ENCODE results near the gene TMEM61. TPM values are rescaled to one million over a fixed set of nuclear protein-coding genes. Genes with fewer than 3 reads are reported as not detected.

Gene TMEM61
- total RNA-seq, 1 experiment from 2014 or later = 0.74 TPM

DNA sequence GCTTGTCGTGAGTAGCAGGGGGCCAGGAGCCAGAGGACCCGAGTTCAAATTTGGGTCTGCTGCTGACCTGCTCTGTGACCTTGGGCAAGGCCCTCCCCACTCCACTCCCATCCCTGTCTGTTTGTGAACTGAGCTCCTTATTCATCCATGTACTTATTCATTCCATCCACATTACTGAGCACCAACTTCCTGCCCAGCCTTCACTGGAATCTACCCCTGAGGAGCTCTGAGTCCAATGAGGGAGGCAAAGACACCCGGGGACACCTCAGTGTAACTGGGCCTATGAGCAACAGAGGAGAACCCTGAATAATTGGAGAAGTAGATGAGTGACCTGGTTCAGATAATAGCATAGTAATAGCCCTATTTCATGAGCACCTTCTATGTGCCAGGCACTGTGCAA is 27.2 kb downstream of the TMEM61 start (continued):
- TF ChIP-seq, protein P1, sequence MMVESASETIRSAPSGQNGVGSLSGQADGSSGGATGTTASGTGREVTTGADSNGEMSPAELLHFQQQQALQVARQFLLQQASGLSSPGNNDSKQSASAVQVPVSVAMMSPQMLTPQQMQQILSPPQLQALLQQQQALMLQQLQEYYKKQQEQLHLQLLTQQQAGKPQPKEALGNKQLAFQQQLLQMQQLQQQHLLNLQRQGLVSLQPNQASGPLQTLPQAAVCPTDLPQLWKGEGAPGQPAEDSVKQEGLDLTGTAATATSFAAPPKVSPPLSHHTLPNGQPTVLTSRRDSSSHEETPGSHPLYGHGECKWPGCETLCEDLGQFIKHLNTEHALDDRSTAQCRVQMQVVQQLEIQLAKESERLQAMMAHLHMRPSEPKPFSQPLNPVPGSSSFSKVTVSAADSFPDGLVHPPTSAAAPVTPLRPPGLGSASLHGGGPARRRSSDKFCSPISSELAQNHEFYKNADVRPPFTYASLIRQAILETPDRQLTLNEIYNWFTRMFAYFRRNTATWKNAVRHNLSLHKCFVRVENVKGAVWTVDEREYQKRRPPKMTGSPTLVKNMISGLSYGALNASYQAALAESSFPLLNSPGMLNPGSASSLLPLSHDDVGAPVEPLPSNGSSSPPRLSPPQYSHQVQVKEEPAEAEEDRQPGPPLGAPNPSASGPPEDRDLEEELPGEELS (CRISPR knock-in tag; IDR thresholded peaks at IDR 0.05) = no peak
- TF ChIP-seq, protein P2, sequence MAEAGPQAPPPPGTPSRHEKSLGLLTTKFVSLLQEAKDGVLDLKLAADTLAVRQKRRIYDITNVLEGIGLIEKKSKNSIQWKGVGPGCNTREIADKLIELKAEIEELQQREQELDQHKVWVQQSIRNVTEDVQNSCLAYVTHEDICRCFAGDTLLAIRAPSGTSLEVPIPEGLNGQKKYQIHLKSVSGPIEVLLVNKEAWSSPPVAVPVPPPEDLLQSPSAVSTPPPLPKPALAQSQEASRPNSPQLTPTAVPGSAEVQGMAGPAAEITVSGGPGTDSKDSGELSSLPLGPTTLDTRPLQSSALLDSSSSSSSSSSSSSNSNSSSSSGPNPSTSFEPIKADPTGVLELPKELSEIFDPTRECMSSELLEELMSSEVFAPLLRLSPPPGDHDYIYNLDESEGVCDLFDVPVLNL (CRISPR knock-in tag; IDR thresholded peaks at IDR 0.05; ENCODE audit: borderline replicate concordance, low read depth) = no peak
- TF ChIP-seq CREM (CRISPR knock-in tag; IDR thresholded peaks at IDR 0.05) = no peak
- TF ChIP-seq, protein P3, sequence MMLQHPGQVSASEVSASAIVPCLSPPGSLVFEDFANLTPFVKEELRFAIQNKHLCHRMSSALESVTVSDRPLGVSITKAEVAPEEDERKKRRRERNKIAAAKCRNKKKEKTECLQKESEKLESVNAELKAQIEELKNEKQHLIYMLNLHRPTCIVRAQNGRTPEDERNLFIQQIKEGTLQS (CRISPR knock-in tag; conservative IDR thresholded peaks at IDR 0.05) = no peak
- no peak for TF ChIP-seq NR3C1 (CRISPR knock-in tag; conservative IDR thresholded peaks at IDR 0.05; ENCODE audit: low read depth)

DNA sequence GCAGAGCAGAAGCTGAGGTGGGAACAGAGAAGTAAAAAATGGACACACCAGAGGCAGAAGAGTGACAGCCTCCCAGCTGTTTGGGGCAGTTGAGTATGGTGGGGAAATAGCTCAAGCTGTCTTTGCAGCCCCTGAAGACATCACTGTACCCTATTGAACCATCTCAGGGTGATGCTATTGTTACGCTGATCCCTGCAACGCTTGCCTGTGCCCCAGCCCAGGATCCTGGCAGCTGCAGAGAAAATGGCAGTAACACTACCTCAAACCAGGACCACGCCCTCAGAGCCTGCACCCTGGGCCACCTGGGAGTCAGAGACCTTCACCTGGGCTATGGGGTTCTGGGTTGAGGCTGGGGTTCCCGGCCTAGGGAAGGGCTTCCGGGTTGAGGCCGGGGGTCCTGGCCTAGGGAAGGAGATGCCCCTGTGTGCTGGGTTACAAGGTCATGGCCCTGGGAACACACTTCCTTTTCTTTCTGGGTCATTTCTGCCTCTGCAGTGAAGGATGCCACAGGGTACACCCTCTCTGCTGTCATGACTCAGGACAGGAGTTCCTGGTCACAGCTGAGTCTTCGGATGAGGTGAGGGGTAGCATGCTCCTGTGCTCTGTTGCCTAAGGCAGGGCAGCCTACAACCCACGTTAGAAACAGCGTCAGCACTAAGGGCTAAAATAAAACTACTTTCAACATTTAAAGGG is 29.9 kb downstream of the TMEM61 start:
- H3K9me3 Mint-ChIP-seq = peaks cover 21% of the 10 kb centered on the region
- H3K4me1 Mint-ChIP-seq = peaks cover 18% of the 10 kb centered on the region
- H3K27ac Mint-ChIP-seq = no peak overlapping the region
- ChIA-PET CTCF (interaction anchor here (0.7 to 5.1 kb wide), 8 partner anchors 8 to 123 kb away, joined by 3 to 48 read pairs (median 4); partner anchors contain the start of gene DHCR24), POLR2A (no interaction called here)
- H3K4me3 Mint-ChIP-seq = no peak overlapping the region
- TF ChIP-seq SOX15 (CRISPR knock-in tag; IDR thresholded peaks at IDR 0.05) (no peak), MYBL2 (CRISPR knock-in tag; IDR thresholded peaks at IDR 0.05) (no peak), JAZF1 (CRISPR knock-in tag; IDR thresholded peaks at IDR 0.05) (no peak), FOXK1 (CRISPR knock-in tag; IDR thresholded peaks at IDR 0.05) (no peak), ZBTB21 (CRISPR knock-in tag; IDR thresholded peaks at IDR 0.05; ENCODE audit: borderline replicate concordance) (no peak), ATF1 (CRISPR knock-in tag; IDR thresholded peaks at IDR 0.05) (no peak), IRF2 (CRISPR knock-in tag; IDR thresholded peaks at IDR 0.05; ENCODE audit: borderline replicate concordance, low read depth) (no peak), NR3C1 (CRISPR knock-in tag; conservative IDR thresholded peaks at IDR 0.05; ENCODE audit: low read depth) (no peak), ETV6 (CRISPR knock-in tag; IDR thresholded peaks at IDR 0.05) (no peak), NR2C2 (CRISPR knock-in tag; IDR thresholded peaks at IDR 0.05) (no peak)
- TF ChIP-seq, protein P2 (CRISPR knock-in tag; IDR thresholded peaks at IDR 0.05; ENCODE audit: borderline replicate concordance, low read depth) = no peak
- TF ChIP-seq, protein P4, sequence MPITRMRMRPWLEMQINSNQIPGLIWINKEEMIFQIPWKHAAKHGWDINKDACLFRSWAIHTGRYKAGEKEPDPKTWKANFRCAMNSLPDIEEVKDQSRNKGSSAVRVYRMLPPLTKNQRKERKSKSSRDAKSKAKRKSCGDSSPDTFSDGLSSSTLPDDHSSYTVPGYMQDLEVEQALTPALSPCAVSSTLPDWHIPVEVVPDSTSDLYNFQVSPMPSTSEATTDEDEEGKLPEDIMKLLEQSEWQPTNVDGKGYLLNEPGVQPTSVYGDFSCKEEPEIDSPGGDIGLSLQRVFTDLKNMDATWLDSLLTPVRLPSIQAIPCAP (CRISPR knock-in tag; IDR thresholded peaks at IDR 0.05) = no peak
- TF ChIP-seq, protein P5, sequence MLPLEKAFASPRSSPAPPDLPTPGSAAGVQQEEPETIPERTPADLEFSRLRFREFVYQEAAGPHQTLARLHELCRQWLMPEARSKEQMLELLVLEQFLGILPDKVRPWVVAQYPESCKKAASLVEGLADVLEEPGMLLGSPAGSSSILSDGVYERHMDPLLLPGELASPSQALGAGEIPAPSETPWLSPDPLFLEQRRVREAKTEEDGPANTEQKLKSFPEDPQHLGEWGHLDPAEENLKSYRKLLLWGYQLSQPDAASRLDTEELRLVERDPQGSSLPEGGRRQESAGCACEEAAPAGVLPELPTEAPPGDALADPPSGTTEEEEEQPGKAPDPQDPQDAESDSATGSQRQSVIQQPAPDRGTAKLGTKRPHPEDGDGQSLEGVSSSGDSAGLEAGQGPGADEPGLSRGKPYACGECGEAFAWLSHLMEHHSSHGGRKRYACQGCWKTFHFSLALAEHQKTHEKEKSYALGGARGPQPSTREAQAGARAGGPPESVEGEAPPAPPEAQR (CRISPR knock-in tag; IDR thresholded peaks at IDR 0.05) = no peak
- TF ChIP-seq, protein P6, sequence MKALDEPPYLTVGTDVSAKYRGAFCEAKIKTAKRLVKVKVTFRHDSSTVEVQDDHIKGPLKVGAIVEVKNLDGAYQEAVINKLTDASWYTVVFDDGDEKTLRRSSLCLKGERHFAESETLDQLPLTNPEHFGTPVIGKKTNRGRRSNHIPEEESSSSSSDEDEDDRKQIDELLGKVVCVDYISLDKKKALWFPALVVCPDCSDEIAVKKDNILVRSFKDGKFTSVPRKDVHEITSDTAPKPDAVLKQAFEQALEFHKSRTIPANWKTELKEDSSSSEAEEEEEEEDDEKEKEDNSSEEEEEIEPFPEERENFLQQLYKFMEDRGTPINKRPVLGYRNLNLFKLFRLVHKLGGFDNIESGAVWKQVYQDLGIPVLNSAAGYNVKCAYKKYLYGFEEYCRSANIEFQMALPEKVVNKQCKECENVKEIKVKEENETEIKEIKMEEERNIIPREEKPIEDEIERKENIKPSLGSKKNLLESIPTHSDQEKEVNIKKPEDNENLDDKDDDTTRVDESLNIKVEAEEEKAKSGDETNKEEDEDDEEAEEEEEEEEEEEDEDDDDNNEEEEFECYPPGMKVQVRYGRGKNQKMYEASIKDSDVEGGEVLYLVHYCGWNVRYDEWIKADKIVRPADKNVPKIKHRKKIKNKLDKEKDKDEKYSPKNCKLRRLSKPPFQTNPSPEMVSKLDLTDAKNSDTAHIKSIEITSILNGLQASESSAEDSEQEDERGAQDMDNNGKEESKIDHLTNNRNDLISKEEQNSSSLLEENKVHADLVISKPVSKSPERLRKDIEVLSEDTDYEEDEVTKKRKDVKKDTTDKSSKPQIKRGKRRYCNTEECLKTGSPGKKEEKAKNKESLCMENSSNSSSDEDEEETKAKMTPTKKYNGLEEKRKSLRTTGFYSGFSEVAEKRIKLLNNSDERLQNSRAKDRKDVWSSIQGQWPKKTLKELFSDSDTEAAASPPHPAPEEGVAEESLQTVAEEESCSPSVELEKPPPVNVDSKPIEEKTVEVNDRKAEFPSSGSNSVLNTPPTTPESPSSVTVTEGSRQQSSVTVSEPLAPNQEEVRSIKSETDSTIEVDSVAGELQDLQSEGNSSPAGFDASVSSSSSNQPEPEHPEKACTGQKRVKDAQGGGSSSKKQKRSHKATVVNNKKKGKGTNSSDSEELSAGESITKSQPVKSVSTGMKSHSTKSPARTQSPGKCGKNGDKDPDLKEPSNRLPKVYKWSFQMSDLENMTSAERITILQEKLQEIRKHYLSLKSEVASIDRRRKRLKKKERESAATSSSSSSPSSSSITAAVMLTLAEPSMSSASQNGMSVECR (CRISPR knock-in tag; IDR thresholded peaks at IDR 0.05; ENCODE audit: borderline replicate concordance) = no peak
- TF ChIP-seq, protein P3 (CRISPR knock-in tag; conservative IDR thresholded peaks at IDR 0.05) = no peak
- peaks cover 15% of the 10 kb centered on the region for H3K27me3 Mint-ChIP-seq (ENCODE audit: low read depth)
- DNase-seq (ENCODE audit: low spot score) = no peak
- H3K36me3 Mint-ChIP-seq = peaks cover 15% of the 10 kb centered on the region; the same call in 1 of the 2 replicates
- ATAC-seq = peak; percentile 22
